Neural cell (in vitro differentiated cells): ENCODE results near the gene COL6A3. TPM values are rescaled to one million over a fixed set of nuclear protein-coding genes. Genes with fewer than 3 reads are reported as not detected.

Source experiments
- H2AFZ ChIP-seq: fragments of 200-600, 300-800 bp; sonication (generic), shearing (Covaris generic); 2 replicates; pipeline ENCODE4 v1.6.0; 2014; ENCODE audit warnings: low read depth, mild to moderate bottlenecking, antibody characterized with exemption, low read length, moderate library complexity
- H3F3A ChIP-seq: fragments of 200-600 bp; shearing (Covaris generic); 2 replicates; pipeline ENCODE4 v1.6.1; 2016; ENCODE audit warnings: mild to moderate bottlenecking, moderate library complexity, mixed read lengths, antibody characterized with exemption, low read length; ENCODE audit not compliant: insufficient read depth, poor library complexity, severe bottlenecking
- H3K27ac ChIP-seq: fragments of 200-600, 300-800 bp; sonication (generic), shearing (Covaris generic); 2 replicates; pipeline ENCODE4 v1.5.1; 2014; ENCODE audit warnings: mild to moderate bottlenecking, low read length, moderate library complexity
- H3K27me3 ChIP-seq: fragments of 300-800, 200-600 bp; sonication (generic), shearing (Covaris generic); 2 replicates; pipeline ENCODE4 v1.6.0; 2014; ENCODE audit warnings: mild to moderate bottlenecking, low read depth, low read length, moderate library complexity; ENCODE audit not compliant: insufficient read depth
- H3K36me3 ChIP-seq: fragments of 300-800, 200-600 bp; sonication (generic), shearing (Covaris generic); 2 replicates; pipeline ENCODE4 v1.5.1; 2014; ENCODE audit warnings: mild to moderate bottlenecking, antibody characterized with exemption, low read length, moderate library complexity; ENCODE audit not compliant: insufficient read depth
- H3K4me2 ChIP-seq: fragments of 300-800, 200-600 bp; sonication (generic), shearing (Covaris generic); 2 replicates; pipeline ENCODE4 v1.6.0; 2014; ENCODE audit warnings: mild to moderate bottlenecking, low read length
- H3K4me3 ChIP-seq: fragments of 300-800, 200-600 bp; sonication (generic), shearing (Covaris generic); 2 replicates; pipeline ENCODE4 v1.5.1; 2014; ENCODE audit warnings: mild to moderate bottlenecking, low read length, moderate library complexity
- H3K79me2 ChIP-seq: fragments of 200-600 bp; shearing (Covaris generic); replicated peaks from 2 replicates; pipeline ENCODE4 v1.6.0; 2014; ENCODE audit warnings: mild to moderate bottlenecking, low read length, moderate library complexity; ENCODE audit not compliant: insufficient read depth
- H3K9ac ChIP-seq: fragments of 300-800, 200-600 bp; sonication (generic), shearing (Covaris generic); 2 replicates; pipeline ENCODE4 v1.6.1; 2016; ENCODE audit warnings: mild to moderate bottlenecking, low read length, mixed read lengths
- H3K9me2 ChIP-seq: fragments of 200-600 bp; shearing (Covaris generic); 2 replicates; pipeline ENCODE4 v1.6.1; 2016; ENCODE audit warnings: mild to moderate bottlenecking, low read length, mixed read lengths; ENCODE audit not compliant: insufficient read depth
- H3K9me3 ChIP-seq: fragments of 200-600, 300-800 bp; sonication (generic), shearing (Covaris generic); 2 replicates; pipeline ENCODE4 v1.6.1; 2016; ENCODE audit warnings: mild to moderate bottlenecking, mixed run types, low read length, moderate library complexity, mixed read lengths
- H4K20me1 ChIP-seq: fragments of 200-600 bp; shearing (Covaris generic); 2 replicates; pipeline ENCODE4 v1.6.1; 2016; ENCODE audit warnings: mild to moderate bottlenecking, mixed run types; ENCODE audit not compliant: insufficient read depth
- CTCF ChIP-seq: fragments of 450-650 bp; IDR thresholded peaks from 2 replicates; pipeline ENCODE4 v1.5.1; 2014; ENCODE audit warnings: antibody characterized with exemption, mild to moderate bottlenecking, moderate library complexity; ENCODE audit not compliant: poor library complexity, severe bottlenecking
- EP300 ChIP-seq: fragments of 450-650 bp; conservative IDR thresholded peaks from 2 replicates; pipeline ENCODE4 v1.6.1; 2014; ENCODE audit warnings: antibody characterized with exemption, mild to moderate bottlenecking, moderate library complexity; ENCODE audit not compliant: poor library complexity, severe bottlenecking
- EZH2 ChIP-seq: fragments of 200-600, 300-800 bp; shearing (Covaris generic), sonication (generic); IDR thresholded peaks from 2 replicates; pipeline ENCODE4 v1.6.1; 2014; ENCODE audit warnings: antibody characterized with exemption, low read length, borderline replicate concordance, mild to moderate bottlenecking; ENCODE audit not compliant: insufficient read depth, poor library complexity, severe bottlenecking
- MXI1 ChIP-seq: fragments of 450-650 bp; conservative IDR thresholded peaks from 2 replicates; pipeline ENCODE4 v1.6.1; 2014; ENCODE audit warnings: antibody characterized with exemption, mild to moderate bottlenecking; ENCODE audit not compliant: poor library complexity, severe bottlenecking
- POLR2AphosphoS5 ChIP-seq: IDR thresholded peaks from 2 replicates; pipeline ENCODE4 v1.6.1; 2012
- RAD21 ChIP-seq: fragments of 450-650 bp; conservative IDR thresholded peaks from 2 replicates; pipeline ENCODE4 v1.6.1; 2014; ENCODE audit warnings: antibody characterized with exemption, mild to moderate bottlenecking, moderate library complexity
- SMC3 ChIP-seq: fragments of 450-650 bp; conservative IDR thresholded peaks from 2 replicates; pipeline ENCODE4 v1.6.1; 2014; ENCODE audit warnings: antibody characterized with exemption, mild to moderate bottlenecking, moderate library complexity; ENCODE audit not compliant: poor library complexity
- TAF1 ChIP-seq: IDR thresholded peaks from 2 replicates; pipeline ENCODE4 v1.6.1; 2012; ENCODE audit warnings: low read depth
- polyA plus RNA-seq: library from polyadenylated mRNA; depleted of rRNA; stranded (reverse); fragments of >200 nt; gene quantifications from 2 replicates; pipeline ENCODE4 v1.2.3, GENCODE V29; 2014
- TF ChIP-seq, protein P1 (sequence below): IDR thresholded peaks from 2 replicates; pipeline ENCODE4 v1.6.1; 2012; ENCODE audit warnings: borderline replicate concordance

Gene COL6A3
- polyA plus RNA-seq, 1 donor from 2014 or later = 0.05 TPM

DNA sequence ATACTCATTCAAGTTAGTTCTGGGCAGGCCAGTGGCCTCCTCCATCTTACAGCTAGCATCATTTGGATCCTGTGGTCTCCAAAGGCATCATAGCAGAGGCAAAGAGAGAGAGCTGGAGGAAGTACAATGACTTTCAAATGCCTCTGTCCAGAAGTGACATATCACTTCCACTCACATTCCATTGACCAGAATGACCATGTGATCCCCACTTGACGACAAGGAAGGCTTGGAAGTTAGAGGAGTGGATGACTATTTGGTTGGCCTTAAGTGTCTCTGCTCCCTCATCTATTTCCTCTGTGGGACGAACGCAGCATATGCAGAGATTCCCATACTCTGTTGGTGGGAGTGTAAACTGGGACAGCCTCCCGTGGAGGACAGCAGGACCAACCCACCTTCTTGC, 45.3 kb upstream of the COL6A3 start:
- no peak for TF ChIP-seq TAF1
- no peak for TF ChIP-seq MXI1
- TF ChIP-seq SMC3 = no peak
- TF ChIP-seq EZH2 = no peak
- no peak for TF ChIP-seq RAD21
- TF ChIP-seq, protein P1, sequence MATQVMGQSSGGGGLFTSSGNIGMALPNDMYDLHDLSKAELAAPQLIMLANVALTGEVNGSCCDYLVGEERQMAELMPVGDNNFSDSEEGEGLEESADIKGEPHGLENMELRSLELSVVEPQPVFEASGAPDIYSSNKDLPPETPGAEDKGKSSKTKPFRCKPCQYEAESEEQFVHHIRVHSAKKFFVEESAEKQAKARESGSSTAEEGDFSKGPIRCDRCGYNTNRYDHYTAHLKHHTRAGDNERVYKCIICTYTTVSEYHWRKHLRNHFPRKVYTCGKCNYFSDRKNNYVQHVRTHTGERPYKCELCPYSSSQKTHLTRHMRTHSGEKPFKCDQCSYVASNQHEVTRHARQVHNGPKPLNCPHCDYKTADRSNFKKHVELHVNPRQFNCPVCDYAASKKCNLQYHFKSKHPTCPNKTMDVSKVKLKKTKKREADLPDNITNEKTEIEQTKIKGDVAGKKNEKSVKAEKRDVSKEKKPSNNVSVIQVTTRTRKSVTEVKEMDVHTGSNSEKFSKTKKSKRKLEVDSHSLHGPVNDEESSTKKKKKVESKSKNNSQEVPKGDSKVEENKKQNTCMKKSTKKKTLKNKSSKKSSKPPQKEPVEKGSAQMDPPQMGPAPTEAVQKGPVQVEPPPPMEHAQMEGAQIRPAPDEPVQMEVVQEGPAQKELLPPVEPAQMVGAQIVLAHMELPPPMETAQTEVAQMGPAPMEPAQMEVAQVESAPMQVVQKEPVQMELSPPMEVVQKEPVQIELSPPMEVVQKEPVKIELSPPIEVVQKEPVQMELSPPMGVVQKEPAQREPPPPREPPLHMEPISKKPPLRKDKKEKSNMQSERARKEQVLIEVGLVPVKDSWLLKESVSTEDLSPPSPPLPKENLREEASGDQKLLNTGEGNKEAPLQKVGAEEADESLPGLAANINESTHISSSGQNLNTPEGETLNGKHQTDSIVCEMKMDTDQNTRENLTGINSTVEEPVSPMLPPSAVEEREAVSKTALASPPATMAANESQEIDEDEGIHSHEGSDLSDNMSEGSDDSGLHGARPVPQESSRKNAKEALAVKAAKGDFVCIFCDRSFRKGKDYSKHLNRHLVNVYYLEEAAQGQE = no peak
- TF ChIP-seq CTCF = no peak
- no peak for TF ChIP-seq EP300
- Histone ChIP-seq H3K79me2 (no peaks in the 10 kb centered on the region), H3K4me3 (no peak overlapping the region), H3K27ac (no peak overlapping the region), H3K27me3 (no peaks in the 10 kb centered on the region), H3K36me3 (no peaks in the 10 kb centered on the region), H3K9ac (no peak overlapping the region), H4K20me1 (no peaks in the 10 kb centered on the region), H3K9me3 (no peaks in the 10 kb centered on the region), H3F3A (no peaks in the 10 kb centered on the region), H2AFZ (no peak overlapping the region), H3K4me2 (no peak overlapping the region), H3K9me2 (no peaks in the 10 kb centered on the region)

GRCh38 chr2:237458519-237458918, 44.6 kb upstream of the COL6A3 start:
- no peaks in the 10 kb centered on the region for H3K36me3 ChIP-seq
- H2AFZ ChIP-seq = no peak overlapping the region
- no peak overlapping the region for H3K4me3 ChIP-seq
- H3F3A ChIP-seq = no peaks in the 10 kb centered on the region
- H3K9me2 ChIP-seq = no peaks in the 10 kb centered on the region
- TF ChIP-seq, protein P1 = no peak
- no peak for TF ChIP-seq SMC3
- TF ChIP-seq RAD21 = no peak
- no peak for TF ChIP-seq CTCF
- TF ChIP-seq MXI1 = no peak
- no peak for TF ChIP-seq POLR2AphosphoS5
- TF ChIP-seq EP300 = no peak
- TF ChIP-seq EZH2 = no peak
- TF ChIP-seq TAF1 = no peak
- H3K9ac ChIP-seq = no peak overlapping the region
- H3K27ac ChIP-seq = no peak overlapping the region
- H3K27me3 ChIP-seq = no peaks in the 10 kb centered on the region
- H3K9me3 ChIP-seq = no peaks in the 10 kb centered on the region
- H3K79me2 ChIP-seq = no peaks in the 10 kb centered on the region
- no peaks in the 10 kb centered on the region for H4K20me1 ChIP-seq
- H3K4me2 ChIP-seq = no peak overlapping the region
